HepG2 (cell line): ENCODE measurements around the gene CELSR2. TPM values are rescaled to one million over a fixed set of nuclear protein-coding genes. Genes with fewer than 3 reads are reported as not detected.

Experiments
- ARNTL ChIP-seq: sonication (generic); formaldehyde crosslinking; IDR thresholded peaks from 2 replicates; pipeline ENCODE4 v1.4.0; 2020; ENCODE audit warnings: mild to moderate bottlenecking, missing genetic modification reagents
- ELF1 ChIP-seq: sonication (generic); formaldehyde crosslinking; IDR thresholded peaks from 2 replicates; pipeline ENCODE4 v1.4.0; 2020; ENCODE audit warnings: missing genetic modification reagents
- GLMP ChIP-seq: sonication (generic); formaldehyde crosslinking; IDR thresholded peaks from 2 replicates; pipeline ENCODE4 v1.9.0; 2021; ENCODE audit warnings: missing genetic modification reagents, mild to moderate bottlenecking, borderline replicate concordance
- ONECUT2 ChIP-seq: sonication (generic); formaldehyde crosslinking; IDR thresholded peaks from 2 replicates; pipeline ENCODE4 v1.4.0; 2020; ENCODE audit warnings: missing genetic modification reagents
- ZBTB25 ChIP-seq: IDR thresholded peaks from 2 replicates; pipeline ENCODE4 v1.6.1; 2018; ENCODE audit warnings: missing genetic modification reagents
- ZFP1 ChIP-seq: IDR thresholded peaks from 2 replicates; pipeline ENCODE4 v1.6.1; 2016
- ZFP37 ChIP-seq: sonication (generic); formaldehyde crosslinking; IDR thresholded peaks from 2 replicates; pipeline ENCODE4 v1.4.0; 2020; ENCODE audit warnings: missing genetic modification reagents, borderline replicate concordance
- ZNF18 ChIP-seq: sonication (generic); formaldehyde crosslinking; IDR thresholded peaks from 2 replicates; pipeline ENCODE4 v1.8.0; 2022; ENCODE audit warnings: mild to moderate bottlenecking, missing genetic modification reagents; ENCODE audit not compliant: insufficient replicate concordance
- ZNF20 ChIP-seq: sonication (generic); formaldehyde crosslinking; IDR thresholded peaks from 2 replicates; pipeline ENCODE4 v1.4.0; 2020; ENCODE audit warnings: mild to moderate bottlenecking, moderate library complexity, missing genetic modification reagents
- ZNF883 ChIP-seq: sonication (generic); formaldehyde crosslinking; IDR thresholded peaks from 2 replicates; pipeline ENCODE4 v1.5.1; 2020; ENCODE audit warnings: mild to moderate bottlenecking, missing genetic modification reagents; ENCODE audit errors: not compliant biosample characterization
- polyA plus RNA-seq, 8 experiments: library from polyadenylated mRNA; depleted of rRNA in 3 of 8; stranded (reverse) in 7 of 8; unstranded in 1 of 8; fragments of >200 nt; fragmentation: Illumina TruSeq in 4 of 8; extraction: Trizol in 4 of 8; gene quantifications; 2 replicates each; pipeline versions ENCODE4 v1.2.1 to v1.2.3, GENCODE V29; 2011 to 2016; ENCODE audit warnings: low read depth in 4 of 8, missing spikeins in 1 of 8, mixed read lengths in 1 of 8; ENCODE audit not compliant: insufficient read depth in 1 of 8
- total RNA-seq, 5 experiments: library from RNA; depleted of rRNA; stranded (reverse); fragments of >200 nt; fragmentation: Illumina TruSeq; extraction: Trizol; gene quantifications; 2 replicates each; pipeline ENCODE4 v1.2.3, GENCODE V29; 2016; ENCODE audit warnings: low read depth in 1 of 5
- TF ChIP-seq, protein P1 (sequence below): sonication (generic); formaldehyde crosslinking; IDR thresholded peaks from one replicate; pipeline ENCODE4 v1.5.1; 2020; ENCODE audit warnings: mild to moderate bottlenecking, missing genetic modification reagents; ENCODE audit errors: not compliant biosample characterization
- TF ChIP-seq, protein P2 (sequence below): sonication (generic); formaldehyde crosslinking; IDR thresholded peaks from 2 replicates; pipeline ENCODE4 v1.9.0; 2021; ENCODE audit warnings: missing genetic modification reagents, mild to moderate bottlenecking, borderline replicate concordance

Gene CELSR2
- total and polyA plus RNA-seq, 2 of the 13 experiments (the other 11 are each of a cell fraction or from before 2014, with no cell fraction given) = 4.0 to 6.6 TPM

DNA sequence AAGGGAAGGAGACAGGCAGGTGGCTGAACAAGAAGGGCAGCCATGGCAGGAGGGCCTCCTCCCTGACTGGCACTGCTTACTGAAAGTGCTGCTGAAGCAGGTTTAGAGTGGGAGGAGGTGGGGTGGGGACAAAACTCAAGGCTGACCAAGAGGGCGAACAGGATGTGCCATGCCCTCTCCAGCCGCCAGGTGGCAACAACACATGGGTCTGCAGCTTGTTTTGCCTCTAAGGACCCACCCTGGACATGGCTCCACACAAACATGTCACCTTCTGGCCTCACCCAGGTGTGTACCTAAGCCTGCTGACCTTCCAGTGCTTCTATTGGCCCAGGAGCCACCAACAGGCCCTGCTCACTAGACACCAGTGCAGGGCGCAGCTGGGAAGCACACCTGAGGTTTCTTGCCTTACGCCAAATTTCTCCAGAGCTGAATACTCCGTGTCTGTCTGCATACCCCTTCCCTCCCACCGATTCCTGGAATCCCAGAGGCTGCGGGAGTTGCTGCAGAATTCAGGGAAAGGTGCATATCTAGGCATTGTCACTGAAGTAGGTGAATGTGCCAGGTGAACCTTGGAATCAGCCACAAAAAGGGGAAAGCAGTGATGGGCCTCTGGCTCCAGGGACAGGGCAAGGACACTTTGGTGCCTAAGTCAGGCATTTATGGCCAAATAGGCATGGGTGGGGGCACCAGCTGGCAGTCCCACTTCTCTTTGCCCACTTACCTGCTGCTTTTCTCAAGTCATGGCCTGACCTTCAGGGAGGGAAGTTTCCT lies 28.3 kb downstream of the CELSR2 start (continued):
- TF ChIP-seq, protein P1, sequence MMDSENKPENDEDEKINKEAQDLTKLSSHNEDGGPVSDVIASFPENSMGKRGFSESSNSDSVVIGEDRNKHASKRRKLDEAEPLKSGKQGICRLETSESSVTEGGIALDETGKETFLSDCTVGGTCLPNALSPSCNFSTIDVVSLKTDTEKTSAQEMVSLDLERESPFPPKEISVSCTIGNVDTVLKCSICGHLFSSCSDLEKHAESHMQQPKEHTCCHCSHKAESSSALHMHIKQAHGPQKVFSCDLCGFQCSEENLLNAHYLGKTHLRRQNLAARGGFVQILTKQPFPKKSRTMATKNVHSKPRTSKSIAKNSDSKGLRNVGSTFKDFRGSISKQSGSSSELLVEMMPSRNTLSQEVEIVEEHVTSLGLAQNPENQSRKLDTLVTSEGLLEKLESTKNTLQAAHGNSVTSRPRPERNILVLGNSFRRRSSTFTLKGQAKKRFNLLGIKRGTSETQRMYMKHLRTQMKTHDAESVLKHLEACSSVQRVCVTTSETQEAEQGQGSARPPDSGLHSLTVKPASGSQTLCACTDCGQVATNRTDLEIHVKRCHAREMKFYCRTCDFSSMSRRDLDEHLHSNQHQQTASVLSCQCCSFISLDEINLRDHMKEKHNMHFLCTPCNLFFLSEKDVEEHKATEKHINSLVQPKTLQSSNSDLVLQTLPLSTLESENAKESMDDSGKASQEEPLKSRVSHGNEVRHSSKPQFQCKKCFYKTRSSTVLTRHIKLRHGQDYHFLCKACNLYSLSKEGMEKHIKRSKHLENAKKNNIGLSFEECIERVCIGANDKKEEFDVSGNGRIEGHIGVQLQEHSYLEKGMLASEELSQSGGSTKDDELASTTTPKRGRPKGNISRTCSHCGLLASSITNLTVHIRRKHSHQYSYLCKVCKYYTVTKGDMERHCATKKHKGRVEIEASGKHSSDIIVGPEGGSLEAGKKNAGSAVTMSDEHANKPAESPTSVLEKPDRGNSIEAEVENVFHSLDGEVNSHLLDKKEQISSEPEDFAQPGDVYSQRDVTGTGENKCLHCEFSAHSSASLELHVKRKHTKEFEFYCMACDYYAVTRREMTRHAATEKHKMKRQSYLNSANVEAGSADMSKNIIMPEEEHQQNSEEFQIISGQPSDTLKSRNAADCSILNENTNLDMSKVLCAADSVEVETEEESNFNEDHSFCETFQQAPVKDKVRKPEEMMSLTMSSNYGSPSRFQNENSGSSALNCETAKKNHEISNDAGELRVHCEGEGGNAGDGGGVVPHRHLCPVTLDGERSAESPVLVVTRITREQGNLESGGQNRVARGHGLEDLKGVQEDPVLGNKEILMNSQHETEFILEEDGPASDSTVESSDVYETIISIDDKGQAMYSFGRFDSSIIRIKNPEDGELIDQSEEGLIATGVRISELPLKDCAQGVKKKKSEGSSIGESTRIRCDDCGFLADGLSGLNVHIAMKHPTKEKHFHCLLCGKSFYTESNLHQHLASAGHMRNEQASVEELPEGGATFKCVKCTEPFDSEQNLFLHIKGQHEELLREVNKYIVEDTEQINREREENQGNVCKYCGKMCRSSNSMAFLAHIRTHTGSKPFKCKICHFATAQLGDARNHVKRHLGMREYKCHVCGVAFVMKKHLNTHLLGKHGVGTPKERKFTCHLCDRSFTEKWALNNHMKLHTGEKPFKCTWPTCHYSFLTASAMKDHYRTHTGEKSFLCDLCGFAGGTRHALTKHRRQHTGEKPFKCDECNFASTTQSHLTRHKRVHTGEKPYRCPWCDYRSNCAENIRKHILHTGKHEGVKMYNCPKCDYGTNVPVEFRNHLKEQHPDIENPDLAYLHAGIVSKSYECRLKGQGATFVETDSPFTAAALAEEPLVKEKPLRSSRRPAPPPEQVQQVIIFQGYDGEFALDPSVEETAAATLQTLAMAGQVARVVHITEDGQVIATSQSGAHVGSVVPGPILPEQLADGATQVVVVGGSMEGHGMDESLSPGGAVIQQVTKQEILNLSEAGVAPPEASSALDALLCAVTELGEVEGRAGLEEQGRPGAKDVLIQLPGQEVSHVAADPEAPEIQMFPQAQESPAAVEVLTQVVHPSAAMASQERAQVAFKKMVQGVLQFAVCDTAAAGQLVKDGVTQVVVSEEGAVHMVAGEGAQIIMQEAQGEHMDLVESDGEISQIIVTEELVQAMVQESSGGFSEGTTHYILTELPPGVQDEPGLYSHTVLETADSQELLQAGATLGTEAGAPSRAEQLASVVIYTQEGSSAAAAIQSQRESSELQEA (CRISPR knock-in tag) = no peak
- no peak for TF ChIP-seq GLMP (CRISPR knock-in tag)
- TF ChIP-seq ONECUT2 (CRISPR knock-in tag) = no peak
- TF ChIP-seq ARNTL (CRISPR knock-in tag) = no peak
- TF ChIP-seq ZNF883 = peak; percentile 91
- TF ChIP-seq ELF1 (CRISPR knock-in tag) = no peak
- TF ChIP-seq ZNF20 (CRISPR knock-in tag) = no peak
- no peak for TF ChIP-seq ZNF18
- no peak for TF ChIP-seq ZFP37 (CRISPR knock-in tag)
- TF ChIP-seq ZBTB25 (CRISPR knock-in tag) = peak; percentile 63; the same call in 1 of the 2 replicates
- TF ChIP-seq, protein P2, sequence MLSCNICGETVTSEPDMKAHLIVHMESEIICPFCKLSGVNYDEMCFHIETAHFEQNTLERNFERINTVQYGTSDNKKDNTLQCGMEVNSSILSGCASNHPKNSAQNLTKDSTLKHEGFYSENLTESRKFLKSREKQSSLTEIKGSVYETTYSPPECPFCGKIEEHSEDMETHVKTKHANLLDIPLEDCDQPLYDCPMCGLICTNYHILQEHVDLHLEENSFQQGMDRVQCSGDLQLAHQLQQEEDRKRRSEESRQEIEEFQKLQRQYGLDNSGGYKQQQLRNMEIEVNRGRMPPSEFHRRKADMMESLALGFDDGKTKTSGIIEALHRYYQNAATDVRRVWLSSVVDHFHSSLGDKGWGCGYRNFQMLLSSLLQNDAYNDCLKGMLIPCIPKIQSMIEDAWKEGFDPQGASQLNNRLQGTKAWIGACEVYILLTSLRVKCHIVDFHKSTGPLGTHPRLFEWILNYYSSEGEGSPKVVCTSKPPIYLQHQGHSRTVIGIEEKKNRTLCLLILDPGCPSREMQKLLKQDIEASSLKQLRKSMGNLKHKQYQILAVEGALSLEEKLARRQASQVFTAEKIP (CRISPR knock-in tag) = no peak
- TF ChIP-seq ZFP1 (CRISPR knock-in tag) = no peak
